Measurements from ENCODE around the gene ZFP36L1. TPM values are rescaled to one million over a fixed set of nuclear protein-coding genes. Genes with fewer than 3 reads are reported as not detected.

ZFP36L1 gene
- total and polyA plus RNA-seq, 7 experiments from 2014 or later = 82.0 to 231 (median 160) TPM

DNA sequence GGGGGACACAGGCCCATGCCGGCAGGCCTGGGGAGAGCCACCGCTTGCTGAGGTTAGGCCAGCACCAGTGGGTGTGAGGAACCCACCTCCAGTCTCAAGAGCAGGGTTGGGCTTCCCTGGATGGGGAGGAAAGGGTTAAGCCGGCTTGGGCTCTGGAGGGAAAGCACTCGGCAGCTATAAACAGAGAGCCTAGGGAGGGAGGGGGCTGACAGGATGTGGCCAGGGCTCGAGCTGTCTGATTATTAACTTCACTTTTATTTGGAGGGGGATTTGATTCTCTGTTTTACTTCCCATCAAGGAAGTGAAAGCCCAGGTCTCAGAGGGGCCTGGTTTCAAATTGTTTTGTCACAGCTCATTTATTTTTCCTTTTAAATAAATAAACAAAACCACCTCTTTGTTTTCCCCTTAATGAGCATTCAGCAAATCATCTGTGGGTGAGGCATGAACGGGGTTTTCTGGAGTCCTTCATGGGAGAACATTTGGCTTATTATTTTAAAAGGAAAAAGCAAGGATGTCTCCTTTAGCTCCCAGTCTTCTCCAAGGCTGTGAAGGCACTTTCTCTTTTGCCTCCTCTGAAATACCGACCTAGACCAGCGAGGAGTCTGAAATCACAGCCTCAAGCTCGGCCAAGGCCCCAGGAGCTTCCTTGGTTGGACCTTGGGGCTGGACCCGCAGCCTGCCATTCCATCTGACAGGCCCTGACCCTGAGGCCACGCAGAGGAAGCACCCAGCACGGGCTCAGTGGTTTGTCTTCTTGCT, 21.9 kb upstream of the ZFP36L1 start:
- ChIA-PET POLR2A (interaction anchor here (0.5 to 23.4 kb wide), 21 partner anchors 10 to 881 kb away, joined by 3 to 1273 read pairs (median 4); partner anchors contain the start of gene ZFP36L1), CTCF (interaction anchor here (0.5 to 10.6 kb wide), 14 partner anchors 11 to 882 kb away, joined by 3 to 219 read pairs (median 8); partner anchors contain the start of gene ZFP36L1)
- H3K4me3 ChIP-seq (ENCODE audit: low read length) = peak overlapping the region; percentile 63
- ATAC-seq (peak; percentile 45), DNase-seq (peak in 8 of 9 donors; percentile 35 to 68 (median 63))
- Mint-ChIP-seq H3K36me3 (peaks cover 0 to 3% (median 0%) of the 10 kb centered on the region in 5 donors), H3K27ac (peak overlapping the region; percentile 93 to 100 (median 96)), H3K4me3 (peak overlapping the region; percentile 82 to 95 (median 84)), H3K4me1 (peaks cover 41 to 91% (median 64%) of the 10 kb centered on the region in 7 donors), H3K9me3 (no peaks in the 10 kb centered on the region), H3K27me3 (no peaks in the 10 kb centered on the region)
- no peaks in the 10 kb centered on the region for H3K9me3 ChIP-seq (ENCODE audit: control insufficient read depth in 2 of 3, low read length in 3 of 3)
- H3K36me3 ChIP-seq (ENCODE audit: control insufficient read depth in 2 of 3, insufficient read depth in 3 of 3, low read length in 3 of 3) = no peaks in the 10 kb centered on the region
- intact Hi-C loops (cut with micrococcal nuclease) = loop anchor here (5.0 to 10.0 kb wide), 5 partner anchors 32 to 1120 kb away; partner anchors contain the start of genes RAD51B (in 2 of the 2), ZFYVE26 (in 2 of the 2) and RDH11 (in 1 of the 2)
- no peaks in the 10 kb centered on the region for H3K27me3 ChIP-seq (ENCODE audit: control insufficient read depth in 2 of 2, insufficient read depth in 2 of 2, low read length in 2 of 2)
- peaks cover 44 to 47% of the 10 kb centered on the region in 2 donors for H3K4me1 ChIP-seq (ENCODE audit: control insufficient read depth in 2 of 2, insufficient read depth in 2 of 2, low read length in 2 of 2)
- peak overlapping the region; percentile 95 for H3K27ac ChIP-seq (ENCODE audit: low read depth, low read length)

DNA sequence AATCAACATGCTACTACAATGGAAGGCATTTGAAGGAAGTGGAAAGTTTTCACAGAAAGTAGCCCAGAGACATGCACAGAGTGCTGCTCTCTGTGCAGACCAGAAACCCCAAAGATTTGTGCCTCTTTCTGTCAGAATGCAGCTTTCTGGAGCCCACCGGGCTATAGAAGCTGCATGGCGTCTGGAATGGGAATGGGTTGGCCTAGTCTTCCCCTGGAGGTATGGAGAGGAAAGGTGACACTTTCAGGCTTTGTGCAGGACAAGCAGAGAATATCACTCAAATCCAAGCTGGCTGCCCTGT, 21.3 kb upstream of the ZFP36L1 start:
- peaks cover 0 to 4% (median 0%) of the 10 kb centered on the region in 5 donors for H3K36me3 Mint-ChIP-seq
- ATAC-seq (no peak), DNase-seq (peak in 1 of 9 donors; percentile 21)
- Histone ChIP-seq H3K4me1 (ENCODE audit: control insufficient read depth in 2 of 2, insufficient read depth in 2 of 2, low read length in 2 of 2) (peaks cover 41 to 43% of the 10 kb centered on the region in 2 donors), H3K27me3 (ENCODE audit: control insufficient read depth in 2 of 2, insufficient read depth in 2 of 2, low read length in 2 of 2) (no peaks in the 10 kb centered on the region), H3K27ac (ENCODE audit: low read depth, low read length) (peak overlapping the region; percentile 95), H3K36me3 (ENCODE audit: control insufficient read depth in 2 of 3, insufficient read depth in 3 of 3, low read length in 3 of 3) (no peaks in the 10 kb centered on the region), H3K4me3 (ENCODE audit: low read length) (peak overlapping the region; percentile 63), H3K9me3 (ENCODE audit: control insufficient read depth in 2 of 3, low read length in 3 of 3) (no peaks in the 10 kb centered on the region)
- ChIA-PET CTCF (interaction anchor here (0.5 to 10.6 kb wide), 10 partner anchors 11 to 880 kb away, joined by 3 to 219 read pairs (median 8); partner anchors contain the start of gene ZFP36L1), POLR2A (interaction anchor here (0.5 to 23.4 kb wide), 15 partner anchors 9 to 881 kb away, joined by 3 to 1273 read pairs (median 5); partner anchors contain the start of gene ZFP36L1)
- peak overlapping the region; percentile 93 to 100 (median 96) for H3K27ac Mint-ChIP-seq
- H3K4me1 Mint-ChIP-seq = peaks cover 41 to 91% (median 64%) of the 10 kb centered on the region in 7 donors
- H3K27me3 Mint-ChIP-seq = no peaks in the 10 kb centered on the region
- intact Hi-C loops (cut with micrococcal nuclease) = loop anchor here in 1 of 2 donors (10.0 kb wide), 2 partner anchors 729 to 1119 kb away; partner anchors contain the start of gene RDH11
- no peaks in the 10 kb centered on the region for H3K9me3 Mint-ChIP-seq
- H3K4me3 Mint-ChIP-seq = peak overlapping the region; percentile 82 to 95 (median 84)

DNA sequence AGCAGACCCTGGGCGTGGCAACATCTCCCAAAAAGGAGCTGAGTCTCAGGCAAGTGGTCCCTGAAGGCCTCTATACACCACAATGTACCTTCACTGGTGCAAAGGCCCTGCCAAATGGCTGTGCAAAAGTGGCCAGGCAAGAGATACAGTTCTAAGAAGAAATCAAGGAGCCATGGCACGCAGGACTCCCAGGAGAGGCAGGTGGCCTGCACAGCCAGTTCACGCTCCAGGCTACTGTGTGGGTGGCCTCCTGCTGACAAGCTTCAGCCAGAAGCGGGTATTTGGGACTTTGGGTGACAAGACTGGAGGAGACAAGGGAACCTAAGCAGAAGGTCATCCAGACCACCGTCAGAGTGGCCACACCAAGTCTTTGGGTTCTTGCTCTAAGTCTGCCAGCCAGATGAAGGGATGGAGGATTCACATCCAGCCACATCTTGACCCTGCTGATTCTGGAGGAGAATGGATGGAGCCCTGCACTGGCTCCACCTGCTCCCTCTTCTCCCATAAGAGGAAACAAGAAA, 20.5 kb upstream of the ZFP36L1 start:
- peaks cover 41 to 87% (median 65%) of the 10 kb centered on the region in 7 donors for H3K4me1 Mint-ChIP-seq
- peak overlapping the region; percentile 93 to 100 (median 96) for H3K27ac Mint-ChIP-seq
- H3K27me3 Mint-ChIP-seq = no peaks in the 10 kb centered on the region
- no peaks in the 10 kb centered on the region for H3K9me3 ChIP-seq (ENCODE audit: control insufficient read depth in 2 of 3, low read length in 3 of 3)
- peak overlapping the region; percentile 33 to 95 (median 84) for H3K4me3 Mint-ChIP-seq
- intact Hi-C loops (cut with micrococcal nuclease) = loop anchor here in 1 of 2 donors (10.0 kb wide), 2 partner anchors 729 to 1119 kb away; partner anchors contain the start of gene RDH11
- ChIA-PET CTCF (interaction anchor here (4.0 to 10.6 kb wide), 4 partner anchors 17 to 564 kb away, joined by 25 to 219 read pairs (median 98); partner anchors contain the start of gene ZFP36L1), POLR2A (interaction anchor here (0.8 to 23.4 kb wide), 7 partner anchors 8 to 563 kb away, joined by 3 to 1273 read pairs (median 31); partner anchors contain the start of gene ZFP36L1)
- DNase-seq = no peak
- no peaks in the 10 kb centered on the region for H3K27me3 ChIP-seq (ENCODE audit: control insufficient read depth in 2 of 2, insufficient read depth in 2 of 2, low read length in 2 of 2)
- ATAC-seq = no peak
- H3K4me1 ChIP-seq (ENCODE audit: control insufficient read depth in 2 of 2, insufficient read depth in 2 of 2, low read length in 2 of 2) = peaks cover 40 to 43% of the 10 kb centered on the region in 2 donors
- H3K27ac ChIP-seq (ENCODE audit: low read depth, low read length) = peak overlapping the region; percentile 95
- H3K36me3 Mint-ChIP-seq = peaks cover 0 to 4% (median 0%) of the 10 kb centered on the region in 5 donors
- H3K9me3 Mint-ChIP-seq = no peaks in the 10 kb centered on the region
- H3K36me3 ChIP-seq (ENCODE audit: control insufficient read depth in 2 of 3, insufficient read depth in 3 of 3, low read length in 3 of 3) = no peaks in the 10 kb centered on the region
- H3K4me3 ChIP-seq (ENCODE audit: low read length) = peak overlapping the region; percentile 63

DNA sequence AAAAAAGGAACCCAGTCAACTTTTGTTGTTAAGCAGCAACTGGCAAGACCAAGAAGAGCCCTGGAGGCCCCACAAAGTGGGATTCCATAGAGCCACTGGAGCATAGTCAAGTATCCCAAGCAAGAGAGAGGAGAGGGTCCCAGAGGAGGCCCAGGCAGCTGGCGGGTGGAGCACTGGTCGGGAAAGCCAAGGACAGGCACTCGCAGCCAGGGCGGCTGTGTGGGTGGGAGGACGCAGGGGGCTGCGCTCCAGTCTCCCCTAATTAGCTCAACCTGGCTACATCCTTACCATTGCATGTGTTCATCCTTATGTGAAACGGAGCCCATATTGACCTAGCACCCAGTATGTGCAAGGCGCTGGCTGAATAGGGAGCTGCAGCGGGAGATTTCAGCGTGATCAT, 18.3 kb upstream of the ZFP36L1 start:
- Histone ChIP-seq H3K36me3 (ENCODE audit: control insufficient read depth in 2 of 3, insufficient read depth in 3 of 3, low read length in 3 of 3) (no peaks in the 10 kb centered on the region), H3K27ac (ENCODE audit: low read depth, low read length) (no peak overlapping the region), H3K4me3 (ENCODE audit: low read length) (no peak overlapping the region), H3K9me3 (ENCODE audit: control insufficient read depth in 2 of 3, low read length in 3 of 3) (no peaks in the 10 kb centered on the region), H3K4me1 (ENCODE audit: control insufficient read depth in 2 of 2, insufficient read depth in 2 of 2, low read length in 2 of 2) (peaks cover 43 to 51% of the 10 kb centered on the region in 2 donors), H3K27me3 (ENCODE audit: control insufficient read depth in 2 of 2, insufficient read depth in 2 of 2, low read length in 2 of 2) (no peaks in the 10 kb centered on the region)
- Mint-ChIP-seq H3K27ac (peak overlapping the region in 6 of 9 donors; percentile 46 to 100 (median 95)), H3K36me3 (peaks cover 0 to 5% (median 0%) of the 10 kb centered on the region in 5 donors), H3K4me3 (peak overlapping the region in 4 of 10 donors; percentile 2 to 51 (median 34)), H3K4me1 (peaks cover 43 to 88% (median 84%) of the 10 kb centered on the region in 7 donors), H3K27me3 (no peaks in the 10 kb centered on the region), H3K9me3 (peaks cover 0 to 1% (median 0%) of the 10 kb centered on the region in 11 donors)
- ChIA-PET POLR2A (interaction anchor here (0.6 to 23.4 kb wide), 3 partner anchors 22 to 561 kb away, joined by 5 to 1273 read pairs (median 233); partner anchors contain the start of gene ZFP36L1), CTCF (interaction anchor here (4.2 to 10.6 kb wide), 2 partner anchors 15 to 21 kb away, joined by 27 to 169 read pairs; partner anchors contain the start of gene ZFP36L1)
- DNase-seq (no peak), ATAC-seq (no peak)
- intact Hi-C loops (cut with micrococcal nuclease) = loop anchor here in 1 of 2 donors (10.0 kb wide), 2 partner anchors 726 to 1116 kb away; partner anchors contain the start of gene RDH11

DNA sequence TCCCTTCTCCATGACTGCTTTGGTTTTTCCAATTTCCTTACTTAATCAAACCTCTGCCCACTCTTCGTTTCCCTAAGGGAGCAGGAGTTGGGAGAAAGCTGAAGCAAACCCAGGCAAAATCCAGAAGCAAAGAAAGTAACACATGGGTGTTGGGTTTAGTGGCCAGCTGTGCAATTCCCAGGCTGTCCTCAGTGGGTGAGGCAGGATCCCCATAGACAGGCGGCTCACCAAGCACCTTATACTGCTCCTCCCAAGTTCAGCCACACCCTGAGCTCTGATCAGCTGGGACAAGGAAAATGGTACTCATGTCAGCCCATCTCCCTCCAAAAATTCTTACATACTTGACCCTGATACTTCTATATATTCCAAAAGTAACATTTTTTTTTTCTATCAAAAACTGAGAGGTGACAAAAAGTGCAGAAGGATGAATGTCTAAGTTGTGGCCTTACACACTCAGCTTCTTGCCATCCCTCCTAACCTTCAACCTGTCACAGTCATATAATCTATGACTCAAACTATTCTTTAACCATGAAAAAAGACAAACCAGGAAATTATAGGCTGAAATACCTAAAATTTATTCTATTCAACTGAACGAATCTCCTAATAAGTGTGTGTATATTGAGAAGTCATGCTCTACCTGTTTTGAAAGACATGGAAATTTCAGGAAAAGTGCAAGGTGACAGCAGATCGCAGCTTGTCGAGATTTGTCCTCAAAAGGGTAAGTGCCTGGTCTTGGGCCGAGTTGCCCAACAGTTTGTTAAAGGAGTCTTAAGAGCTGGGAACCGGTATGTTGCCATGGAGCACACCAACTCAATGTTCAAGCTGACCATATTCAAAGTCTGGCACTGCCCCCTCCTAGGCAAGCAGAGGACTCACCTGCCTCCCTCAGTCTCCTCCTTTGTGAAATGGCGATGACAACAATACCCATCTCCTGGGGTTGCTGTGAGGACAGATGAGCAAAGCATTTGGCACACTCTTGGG, 17.6 kb upstream of the ZFP36L1 start:
- Mint-ChIP-seq H3K27me3 (no peaks in the 10 kb centered on the region), H3K36me3 (peaks cover 0 to 5% (median 0%) of the 10 kb centered on the region in 5 donors), H3K9me3 (peaks cover 0 to 1% (median 0%) of the 10 kb centered on the region in 11 donors), H3K4me1 (peaks cover 36 to 89% (median 86%) of the 10 kb centered on the region in 7 donors), H3K4me3 (peak overlapping the region in 1 of 10 donors; percentile 51), H3K27ac (peak overlapping the region in 7 of 9 donors; percentile 19 to 100 (median 87))
- Histone ChIP-seq H3K27ac (ENCODE audit: low read depth, low read length) (no peak overlapping the region), H3K4me3 (ENCODE audit: low read length) (no peak overlapping the region), H3K4me1 (ENCODE audit: control insufficient read depth in 2 of 2, insufficient read depth in 2 of 2, low read length in 2 of 2) (peaks cover 35 to 46% of the 10 kb centered on the region in 2 donors), H3K27me3 (ENCODE audit: control insufficient read depth in 2 of 2, insufficient read depth in 2 of 2, low read length in 2 of 2) (no peaks in the 10 kb centered on the region), H3K36me3 (ENCODE audit: control insufficient read depth in 2 of 3, insufficient read depth in 3 of 3, low read length in 3 of 3) (no peaks in the 10 kb centered on the region), H3K9me3 (ENCODE audit: control insufficient read depth in 2 of 3, low read length in 3 of 3) (no peaks in the 10 kb centered on the region)
- ATAC-seq (no peak), DNase-seq (no peak)
- intact Hi-C loops (cut with micrococcal nuclease) = loop anchor here in 1 of 2 donors (10.0 kb wide), 2 partner anchors 726 to 1116 kb away; partner anchors contain the start of gene RDH11
- CTCF ChIA-PET = interaction anchor here (0.5 to 4.2 kb wide), 3 partner anchors 14 to 861 kb away, joined by 4 to 27 read pairs (median 4); no protein-coding TSS in a partner anchor
- POLR2A ChIA-PET = interaction anchor here (0.6 to 23.4 kb wide), 5 partner anchors 22 to 560 kb away, joined by 3 to 1273 read pairs (median 5); partner anchors contain the start of gene ZFP36L1
